Kidney epithelial cell (primary cell): Measurements from ENCODE around the gene CRYAB. TPM values are rescaled to one million over a fixed set of nuclear protein-coding genes. Genes with fewer than 3 reads are reported as not detected.

Source experiments
- DNase-seq: peaks from one replicate; pipeline ENCODE4 v3.0.0-alpha.2; 2010; ENCODE audit warnings: low read depth
- H3K27me3 ChIP-seq: 2 replicates; pipeline ENCODE4 v1.6.0; 2011; ENCODE audit warnings: low read length; ENCODE audit not compliant: control insufficient read depth, insufficient read depth
- H3K36me3 ChIP-seq: 2 replicates; pipeline ENCODE4 v1.5.1; 2011; ENCODE audit warnings: low read length; ENCODE audit not compliant: control insufficient read depth, insufficient read depth
- H3K4me3 ChIP-seq: 2 replicates; pipeline ENCODE4 v1.5.1; 2011; ENCODE audit warnings: low read depth, mild to moderate bottlenecking, control low read depth, low read length
- total RNA-seq: library from RNA; depleted of rRNA; stranded (reverse); fragments of >200 nt; gene quantifications from 2 replicates; pipeline ENCODE4 v1.2.3, GENCODE V29; 2015
- TF ChIP-seq, protein P1 (sequence below): IDR thresholded peaks from 2 replicates; pipeline ENCODE4 v1.5.1; 2011; ENCODE audit warnings: mild to moderate bottlenecking, moderate library complexity, low read length, control low read depth, inconsistent platforms; ENCODE audit not compliant: insufficient read depth, poor library complexity, severe bottlenecking

Gene CRYAB
- total RNA-seq, 1 donor from 2014 or later = 23.9 TPM

DNA sequence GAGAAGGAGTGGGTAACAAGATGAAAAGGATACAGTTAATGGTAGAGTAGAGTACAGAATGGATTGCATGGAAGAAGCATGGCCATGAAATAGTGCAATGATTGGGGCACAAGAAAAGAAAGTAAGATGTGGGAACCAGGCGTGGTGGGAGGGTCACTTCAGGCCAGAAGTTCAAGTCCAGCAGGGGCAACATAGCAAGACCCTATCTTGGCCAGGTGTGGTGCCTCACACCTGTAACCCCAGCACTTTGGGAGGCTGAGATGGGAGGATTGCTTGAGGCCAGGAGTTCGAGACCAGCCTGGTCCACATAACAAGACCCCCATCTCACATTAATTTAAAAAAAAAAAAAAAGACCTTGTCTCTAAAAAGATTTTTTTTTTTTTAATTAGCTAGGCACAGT, 5.7 kb upstream of the CRYAB start:
- no peaks in the 10 kb centered on the region for H3K36me3 ChIP-seq
- DNase-seq = no peak

DNA sequence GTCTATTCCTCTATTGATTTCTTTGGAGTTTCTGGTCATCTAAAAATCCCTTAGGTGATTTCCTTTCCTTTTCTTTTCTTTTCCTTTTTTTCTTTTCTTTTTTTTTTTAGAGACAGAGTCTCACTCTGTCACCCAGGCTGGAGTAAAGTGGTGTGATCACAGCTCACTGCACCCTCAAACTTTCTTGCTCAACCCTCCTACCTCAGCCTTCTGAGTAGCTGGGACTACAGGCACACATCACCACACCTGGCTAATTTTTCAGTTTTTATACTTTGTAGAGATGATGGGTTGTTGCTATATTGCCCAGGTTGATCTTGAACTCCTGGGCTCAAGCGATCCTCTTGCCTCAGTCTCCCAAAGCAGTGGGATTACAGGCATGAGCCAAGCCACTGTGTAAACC, 5.2 kb upstream of the CRYAB start:
- H3K27me3 ChIP-seq = no peaks in the 10 kb centered on the region
- TF ChIP-seq, protein P1, sequence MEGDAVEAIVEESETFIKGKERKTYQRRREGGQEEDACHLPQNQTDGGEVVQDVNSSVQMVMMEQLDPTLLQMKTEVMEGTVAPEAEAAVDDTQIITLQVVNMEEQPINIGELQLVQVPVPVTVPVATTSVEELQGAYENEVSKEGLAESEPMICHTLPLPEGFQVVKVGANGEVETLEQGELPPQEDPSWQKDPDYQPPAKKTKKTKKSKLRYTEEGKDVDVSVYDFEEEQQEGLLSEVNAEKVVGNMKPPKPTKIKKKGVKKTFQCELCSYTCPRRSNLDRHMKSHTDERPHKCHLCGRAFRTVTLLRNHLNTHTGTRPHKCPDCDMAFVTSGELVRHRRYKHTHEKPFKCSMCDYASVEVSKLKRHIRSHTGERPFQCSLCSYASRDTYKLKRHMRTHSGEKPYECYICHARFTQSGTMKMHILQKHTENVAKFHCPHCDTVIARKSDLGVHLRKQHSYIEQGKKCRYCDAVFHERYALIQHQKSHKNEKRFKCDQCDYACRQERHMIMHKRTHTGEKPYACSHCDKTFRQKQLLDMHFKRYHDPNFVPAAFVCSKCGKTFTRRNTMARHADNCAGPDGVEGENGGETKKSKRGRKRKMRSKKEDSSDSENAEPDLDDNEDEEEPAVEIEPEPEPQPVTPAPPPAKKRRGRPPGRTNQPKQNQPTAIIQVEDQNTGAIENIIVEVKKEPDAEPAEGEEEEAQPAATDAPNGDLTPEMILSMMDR = no peak
- DNase-seq = no peak
- H3K36me3 ChIP-seq = no peaks in the 10 kb centered on the region
- H3K4me3 ChIP-seq = no peak overlapping the region

More for the DNA sequence above, 5.7 kb upstream of the CRYAB start:
- TF ChIP-seq, protein P1 = no peak
- no peaks in the 10 kb centered on the region for H3K27me3 ChIP-seq
- no peak overlapping the region for H3K4me3 ChIP-seq

DNA sequence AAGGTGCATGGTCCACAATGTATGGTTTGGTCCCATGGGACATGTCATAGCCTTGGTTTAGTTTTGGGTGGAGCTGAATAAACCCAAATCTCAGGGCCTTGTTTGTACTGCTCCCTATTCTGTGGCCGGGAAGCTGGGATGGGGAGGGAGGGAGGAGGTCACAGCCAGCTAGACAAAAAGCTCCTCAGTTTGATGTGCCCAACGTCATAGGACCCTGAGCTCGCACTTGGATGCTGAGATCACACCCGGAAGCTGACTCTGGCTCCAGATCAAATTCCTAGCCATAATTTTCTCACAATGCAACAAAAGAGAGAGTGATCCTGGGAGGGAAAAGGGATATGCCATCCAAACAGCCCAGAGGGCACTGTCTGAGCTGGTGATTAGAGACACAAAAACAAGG, 2.4 kb upstream of the CRYAB start:
- DNase-seq = no peak
- no peak overlapping the region for H3K4me3 ChIP-seq
- no peaks in the 10 kb centered on the region for H3K27me3 ChIP-seq
- TF ChIP-seq, protein P1 = no peak
- H3K36me3 ChIP-seq = no peaks in the 10 kb centered on the region

DNA sequence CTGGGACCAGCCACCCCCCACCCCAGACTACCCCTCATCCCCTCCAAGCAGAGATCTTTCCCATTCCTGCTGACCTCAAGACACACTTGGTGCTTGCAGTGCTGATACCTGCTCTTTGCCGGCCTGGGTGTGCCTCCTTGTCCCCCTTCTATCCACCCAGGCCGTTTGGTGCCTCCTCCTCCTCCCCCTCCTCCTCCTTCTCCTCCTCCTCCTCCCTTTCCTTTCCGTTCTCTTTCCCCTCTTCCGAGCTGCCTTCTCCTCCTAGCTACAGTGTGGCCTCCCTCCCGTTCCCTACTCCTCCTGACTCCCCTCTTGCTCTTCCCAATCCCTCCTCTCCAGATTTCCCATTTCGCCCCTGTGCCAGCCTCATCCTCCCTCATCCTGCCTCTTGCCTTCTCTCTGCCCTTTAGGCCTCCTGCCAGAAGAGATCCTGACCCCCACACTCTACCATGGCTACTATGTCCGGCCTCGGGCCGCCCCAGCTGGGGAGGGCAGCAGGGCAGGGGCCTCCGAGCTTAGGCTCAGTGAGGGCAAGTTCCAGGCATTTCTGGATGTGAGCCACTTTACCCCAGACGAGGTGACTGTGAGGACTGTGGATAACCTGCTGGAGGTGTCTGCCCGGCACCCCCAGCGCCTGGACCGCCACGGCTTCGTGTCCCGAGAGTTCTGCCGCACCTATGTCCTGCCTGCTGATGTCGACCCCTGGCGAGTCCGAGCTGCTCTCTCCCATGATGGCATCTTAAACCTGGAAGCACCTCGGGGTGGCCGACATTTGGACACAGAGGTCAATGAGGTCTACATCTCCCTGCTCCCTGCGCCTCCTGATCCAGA, 1.7 kb upstream of the CRYAB start:
- Histone ChIP-seq H3K27me3 (no peaks in the 10 kb centered on the region), H3K36me3 (no peaks in the 10 kb centered on the region), H3K4me3 (no peak overlapping the region)
- TF ChIP-seq, protein P1 = no peak
- no peak for DNase-seq

- TF ChIP-seq, protein P1 = no peak
- Histone ChIP-seq H3K36me3 (no peaks in the 10 kb centered on the region), H3K27me3 (no peaks in the 10 kb centered on the region), H3K4me3 (no peak within 1 kb of the TSS)
- no peak for DNase-seq
Observed at GRCh38 chr11:111912535-111912934, 965 bp upstream of the CRYAB start, which contains the start of gene HSPB2. Gene HSPB2, plus strand, starts transcription at chr11:111912734. Its CDS starts 96 bp downstream, at chr11:111912830.
